Endothelial cell of umbilical vein (primary cell): ENCODE results near the gene XRRA1. TPM values are rescaled to one million over a fixed set of nuclear protein-coding genes. Genes with fewer than 3 reads are reported as not detected.
"Not testable (repeated sequence)": the region's sequence is repeated elsewhere in the genome, so short reads cannot be mapped to it uniquely, and the experiment has no call there.

Experiments
- BruUV-seq: library from RNA; stranded (reverse); fragments of 400-500 nt; replicated peaks from 2 replicates; lab custom pipeline; 2021; lab: Mats Ljungman, UMichigan
- CTCF ChIA-PET: fragments of 300-600, 350-600 bp; sonication (Branson Sonifier 250); formaldehyde crosslinking; loops from one replicate; lab custom pipeline; 2021; ENCODE audit warnings: antibody characterized with exemption, inconsistent platforms; lab: Charles Lee
- POLR2A ChIA-PET: fragments of 300-600, 350-600 bp; sonication (Branson Sonifier 250); formaldehyde crosslinking; loops from one replicate; lab custom pipeline; 2021; ENCODE audit warnings: antibody characterized with exemption, inconsistent platforms; lab: Charles Lee
- DNase-seq: peaks from one replicate; pipeline ENCODE4 v3.0.0-alpha.2; 2011; ENCODE audit warnings: low read depth, low spot score
- FAIRE-seq: peaks from 2 replicates; lab custom pipeline; 2011; peaks lifted over from hg19 to GRCh38; lab: Jason Lieb, UNC
- H2AFZ ChIP-seq: 2 replicates; pipeline ENCODE4 v1.6.0; 2012; ENCODE audit warnings: low read depth, low read length, control low read depth, inconsistent platforms
- H3K27ac ChIP-seq: 2 replicates; pipeline ENCODE4 v1.5.1; 2011; ENCODE audit warnings: low read depth, mild to moderate bottlenecking, control low read depth, low read length, moderate library complexity; ENCODE audit not compliant: insufficient read depth
- H3K27me3 ChIP-seq, 2 experiments: 2 replicates each; pipeline versions ENCODE4 v1.6.0 to v1.6.1; 2011; ENCODE audit warnings: low read length in 2 of 2, mixed read lengths in 1 of 2; ENCODE audit not compliant: control insufficient read depth in 2 of 2, insufficient read depth in 2 of 2
- H3K36me3 ChIP-seq, 2 experiments: 2 replicates in 1 of 2; 3 replicates in 1 of 2; pipeline ENCODE4 v1.5.1; 2011; ENCODE audit warnings: low read length in 2 of 2, mild to moderate bottlenecking in 1 of 2, moderate library complexity in 1 of 2; ENCODE audit not compliant: control insufficient read depth in 2 of 2, insufficient read depth in 2 of 2; ENCODE audit errors: extremely low read depth in 1 of 2
- H3K4me1 ChIP-seq: 3 replicates; pipeline ENCODE4 v1.5.1; 2011; ENCODE audit warnings: mild to moderate bottlenecking, low read length; ENCODE audit not compliant: control insufficient read depth, insufficient read depth; ENCODE audit errors: extremely low read depth
- H3K4me2 ChIP-seq: 2 replicates; pipeline ENCODE4 v1.6.1; 2011; ENCODE audit warnings: low read length, control low read depth, mixed read lengths; ENCODE audit not compliant: insufficient read depth
- H3K4me3 ChIP-seq, 3 experiments: fragments of 200-600 bp in 1 of 3; sonication (generic), shearing (Covaris generic) in 1 of 3; replicated peaks in 1 of 3; 2 replicates each; pipeline ENCODE4 v1.5.1; 2011 to 2016; ENCODE audit warnings: control low read depth in 3 of 3, low read length in 3 of 3, mild to moderate bottlenecking in 2 of 3, inconsistent platforms in 1 of 3, low read depth in 1 of 3, moderate library complexity in 1 of 3; ENCODE audit not compliant: insufficient read depth in 1 of 3
- H3K79me2 ChIP-seq: 2 replicates; pipeline ENCODE4 v1.6.0; 2012; ENCODE audit warnings: low read length, inconsistent platforms; ENCODE audit not compliant: control insufficient read depth, insufficient read depth
- H3K9ac ChIP-seq: replicated peaks from 2 replicates; pipeline ENCODE3; 2011; ENCODE audit warnings: low read length, control low read depth; ENCODE audit not compliant: insufficient read depth; ENCODE audit errors: extremely low read depth
- H3K9me1 ChIP-seq: replicated peaks from 3 replicates; pipeline ENCODE4 v1.6.0; 2011; ENCODE audit warnings: mild to moderate bottlenecking, low read length; ENCODE audit not compliant: control insufficient read depth, insufficient read depth; ENCODE audit errors: extremely low read depth
- H3K9me3 ChIP-seq: replicated peaks from 2 replicates; pipeline ENCODE4 v1.5.1; 2012; ENCODE audit warnings: low read length, inconsistent platforms; ENCODE audit not compliant: control insufficient read depth, insufficient read depth
- H4K20me1 ChIP-seq: replicated peaks from 2 replicates; pipeline ENCODE3; 2011; ENCODE audit warnings: mild to moderate bottlenecking, low read length; ENCODE audit not compliant: control insufficient read depth, insufficient read depth; ENCODE audit errors: extremely low read depth
- CTCF ChIP-seq, 2 donors: IDR thresholded peaks; 1 replicate in 1 of 2; 2 replicates in 1 of 2; pipeline ENCODE4 v1.5.1; 2011; ENCODE audit warnings: low read length in 2 of 2, mild to moderate bottlenecking in 2 of 2, moderate library complexity in 2 of 2, control low read depth in 1 of 2, inconsistent platforms in 1 of 2, low read depth in 1 of 2; ENCODE audit not compliant: insufficient read depth in 1 of 2; ENCODE audit errors: extremely low read depth in 1 of 2
- EZH2 ChIP-seq: IDR thresholded peaks from 2 replicates; pipeline ENCODE4 v1.6.1; 2012; ENCODE audit warnings: borderline replicate concordance, low read depth, mild to moderate bottlenecking, moderate library complexity, low read length, inconsistent platforms; ENCODE audit not compliant: severe bottlenecking
- dilution Hi-C: fragments of 300-500 bp; cut with MboI; formaldehyde crosslinking; loops from one replicate; pipeline ENCODE4 v1.15.0; 2019; ENCODE audit warnings: low sequenced_read_pairs; ENCODE audit not compliant: extremely low pct_ligation_motif_present
- intact Hi-C: fragments of 100-400 bp; cut with micrococcal nuclease; formaldehyde crosslinking; loops from one replicate; pipeline ENCODE4 v1.10.0; 2022
- polyA plus RNA-seq, 4 experiments: library from polyadenylated mRNA; depleted of rRNA in 3 of 4; stranded (reverse) in 3 of 4; unstranded in 1 of 4; fragments of >200 nt; gene quantifications; 2 replicates each; pipeline versions ENCODE4 v1.2.1 to v1.2.3, GENCODE V29; 2011 to 2012; ENCODE audit warnings: missing spikeins in 1 of 4
- total RNA-seq: library from RNA; stranded (reverse); gene quantifications from 2 replicates; pipeline ENCODE4 v1.2.3, GENCODE V29; 2021

XRRA1 gene
- total and polyA plus RNA-seq, 2 donors (not counting 3 experiments of a cell fraction or from before 2014, with no cell fraction given), result 8.6 to 11.2 TPM

GRCh38 chr11:74826901-74827300 is 122.0 kb downstream of the XRRA1 start:
- Histone ChIP-seq H3K9ac (no peak overlapping the region), H3K27me3 (no peaks in the 10 kb centered on the region), H3K27ac (no peak overlapping the region), H3K36me3 (no peaks in the 10 kb centered on the region), H4K20me1 (no peaks in the 10 kb centered on the region), H3K79me2 (no peaks in the 10 kb centered on the region), H3K9me3 (no peaks in the 10 kb centered on the region), H3K4me1 (peaks cover 14% of the 10 kb centered on the region), H3K9me1 (no peaks in the 10 kb centered on the region), H3K4me2 (no peak overlapping the region), H2AFZ (no peak overlapping the region), H3K4me3 (no peak overlapping the region)
- no TSS peak for BruUV-seq
- intact Hi-C loops, result no loop called here
- no peak for FAIRE-seq
- CTCF ChIA-PET, result no interaction called here
- POLR2A ChIA-PET, result no interaction called here
- TF ChIP-seq CTCF (IDR thresholded peaks at IDR 0.05; ENCODE audit: extremely low read depth in 1 of 2, insufficient read depth in 1 of 2, low read depth in 1 of 2, low read length in 2 of 2), result no peak
- TF ChIP-seq EZH2, result no peak
- DNase-seq, result no peak
- dilution Hi-C loops, result no loop called here

GRCh38 chr11:74825596-74825995 is 123.3 kb downstream of the XRRA1 start:
- H3K9ac ChIP-seq, H3K27ac ChIP-seq, H4K20me1 ChIP-seq, POLR2A ChIA-PET, H3K4me3 ChIP-seq, H3K36me3 ChIP-seq, dilution Hi-C loops, DNase-seq, FAIRE-seq, intact Hi-C loops, H3K79me2 ChIP-seq, H3K27me3 ChIP-seq, H3K9me3 ChIP-seq, H3K9me1 ChIP-seq, BruUV-seq, H2AFZ ChIP-seq, CTCF ChIA-PET, H3K4me2 ChIP-seq: not testable (repeated sequence)
- H3K4me1 ChIP-seq, result peaks cover 26% of the 10 kb centered on the region
